GM21619 (cell line): ENCODE measurements around the gene MYCBPAP.
"Not testable (repeated sequence)": the region's sequence is repeated elsewhere in the genome, so short reads cannot be mapped to it uniquely, and the experiment has no call there.

Experiments used
- ATAC-seq: cut with Tn5 transposase; IDR thresholded peaks from one replicate; pipeline ENCODE4 v1.9.1; 2021; ENCODE audit not compliant: unreplicated experiment

MYCBPAP gene

GRCh38 chr17:50470426-50470825 is 37.8 kb upstream of the MYCBPAP start:
- no peak for ATAC-seq

GRCh38 chr17:50471009-50471905 is 37.0 kb upstream of the MYCBPAP start:
- ATAC-seq: no peak

- ATAC-seq: no peak
Measured at GRCh38 chr17:50472286-50472685, 36.0 kb upstream of the MYCBPAP start.

- ATAC-seq: not testable (repeated sequence)
Measured at GRCh38 chr17:50472761-50473161, 35.5 kb upstream of the MYCBPAP start.

- ATAC-seq: no peak
Measured at GRCh38 chr17:50473901-50474300, 34.3 kb upstream of the MYCBPAP start.

GRCh38 chr17:50474523-50474922 is 33.7 kb upstream of the MYCBPAP start:
- no peak for ATAC-seq

GRCh38 chr17:50475362-50475761 is 32.9 kb upstream of the MYCBPAP start:
- ATAC-seq: no peak

GRCh38 chr17:50475775-50476544 is 32.3 kb upstream of the MYCBPAP start:
- not testable (repeated sequence) for ATAC-seq

- ATAC-seq: no peak
Measured at GRCh38 chr17:50476545-50477315, 31.5 kb upstream of the MYCBPAP start.

- ATAC-seq: no peak
Measured at GRCh38 chr17:50477976-50478375, 30.3 kb upstream of the MYCBPAP start.

GRCh38 chr17:50478391-50479381 is 29.6 kb upstream of the MYCBPAP start, which contains the start of gene RSAD1:
RSAD1 (plus strand) TSS chr17:50478860; CDS start chr17:50478885, 25 bp downstream.
- peak; percentile 78 for ATAC-seq

GRCh38 chr17:50479522-50480141 is 28.6 kb upstream of the MYCBPAP start:
- ATAC-seq: no peak

- no peak for ATAC-seq
Measured at GRCh38 chr17:50480142-50480764, 28.0 kb upstream of the MYCBPAP start.

- ATAC-seq: no peak
Measured at GRCh38 chr17:50480854-50481490, 27.3 kb upstream of the MYCBPAP start.

- no peak for ATAC-seq
Measured at GRCh38 chr17:50481648-50482047, 26.6 kb upstream of the MYCBPAP start.

- no peak for ATAC-seq
Measured at GRCh38 chr17:50482110-50482509, 26.1 kb upstream of the MYCBPAP start.

GRCh38 chr17:50482516-50482915 is 25.7 kb upstream of the MYCBPAP start:
- ATAC-seq: peak; percentile 37

- ATAC-seq: no peak
Measured at GRCh38 chr17:50483266-50483665, 25.0 kb upstream of the MYCBPAP start.
